Astrocyte (in vitro differentiated cells and primary cell): ENCODE measurements around the gene MIA2. TPM values are rescaled to one million over a fixed set of nuclear protein-coding genes. Genes with fewer than 3 reads are reported as not detected.

ENCODE experiments used
- DNase-seq: peaks from one replicate; pipeline ENCODE4 v3.0.0-alpha.2; 2010; ENCODE audit warnings: low read depth
- FAIRE-seq: peaks from 2 replicates; lab custom pipeline; 2011; peaks lifted over from hg19 to GRCh38; lab: Jason Lieb, UNC
- H2AFZ ChIP-seq: 2 replicates; pipeline ENCODE4 v1.6.0; 2012; ENCODE audit warnings: low read depth, low read length, inconsistent platforms
- H3K27ac ChIP-seq: 2 replicates; pipeline ENCODE4 v1.5.1; 2011; ENCODE audit warnings: low read depth, low read length, inconsistent platforms
- H3K27me3 ChIP-seq: 2 replicates; pipeline ENCODE4 v1.6.0; 2011; ENCODE audit warnings: low read length, inconsistent platforms; ENCODE audit not compliant: insufficient read depth
- H3K36me3 ChIP-seq: 2 replicates; pipeline ENCODE4 v1.5.1; 2011; ENCODE audit warnings: low read length, inconsistent platforms; ENCODE audit not compliant: insufficient read depth
- H3K4me1 ChIP-seq: 2 replicates; pipeline ENCODE4 v1.5.1; 2011; ENCODE audit warnings: low read length, inconsistent platforms; ENCODE audit not compliant: insufficient read depth
- H3K4me2 ChIP-seq: 2 replicates; pipeline ENCODE4 v1.6.0; 2012; ENCODE audit warnings: low read length, inconsistent platforms
- H3K4me3 ChIP-seq: 2 replicates; pipeline ENCODE4 v1.5.1; 2011; ENCODE audit warnings: low read depth, mild to moderate bottlenecking, low read length, inconsistent platforms; ENCODE audit not compliant: insufficient read depth
- H3K79me2 ChIP-seq: 2 replicates; pipeline ENCODE4 v1.6.0; 2012; ENCODE audit warnings: mild to moderate bottlenecking, low read length, inconsistent platforms; ENCODE audit not compliant: insufficient read depth
- H3K9ac ChIP-seq: 2 replicates; pipeline ENCODE4 v1.6.0; 2012; ENCODE audit warnings: mild to moderate bottlenecking, low read length, inconsistent platforms
- H3K9me3 ChIP-seq: 2 replicates; pipeline ENCODE4 v1.5.1; 2012; ENCODE audit warnings: low read depth, mild to moderate bottlenecking, low read length, inconsistent platforms; ENCODE audit not compliant: insufficient read depth
- H4K20me1 ChIP-seq: 2 replicates; pipeline ENCODE4 v1.6.0; 2012; ENCODE audit warnings: low read length, inconsistent platforms; ENCODE audit not compliant: insufficient read depth
- H3K27ac Mint-ChIP-seq: one replicate; pipeline ENCODE4 v1.8.0; 2021; ENCODE audit warnings: mild to moderate bottlenecking, mixed read lengths; ENCODE audit not compliant: unreplicated experiment
- H3K27me3 Mint-ChIP-seq: one replicate; pipeline ENCODE4 v1.8.0; 2021; ENCODE audit warnings: low read depth, mixed read lengths; ENCODE audit not compliant: unreplicated experiment
- H3K36me3 Mint-ChIP-seq: one replicate; pipeline ENCODE4 v1.8.0; 2021; ENCODE audit warnings: low read depth, mixed read lengths; ENCODE audit not compliant: unreplicated experiment
- H3K4me1 Mint-ChIP-seq: one replicate; pipeline ENCODE4 v1.8.0; 2021; ENCODE audit warnings: low read depth, mixed read lengths; ENCODE audit not compliant: unreplicated experiment
- H3K4me3 Mint-ChIP-seq: one replicate; pipeline ENCODE4 v1.8.0; 2021; ENCODE audit warnings: mild to moderate bottlenecking, moderate library complexity, mixed read lengths; ENCODE audit not compliant: unreplicated experiment
- H3K9me3 Mint-ChIP-seq: one replicate; pipeline ENCODE4 v1.8.0; 2021; ENCODE audit warnings: mild to moderate bottlenecking, mixed read lengths; ENCODE audit not compliant: unreplicated experiment
- EZH2 ChIP-seq: IDR thresholded peaks from 2 replicates; pipeline ENCODE4 v1.6.1; 2012; ENCODE audit warnings: mild to moderate bottlenecking, low read length, inconsistent platforms; ENCODE audit not compliant: insufficient read depth
- total RNA-seq: library from RNA; stranded (reverse); gene quantifications from 2 replicates; pipeline ENCODE4 v1.2.1, GENCODE V29; 2021
- TF ChIP-seq, protein P1 (sequence below): IDR thresholded peaks from 2 replicates; pipeline ENCODE4 v1.5.1; 2011; ENCODE audit warnings: low read depth, mild to moderate bottlenecking, inconsistent platforms, low read length, moderate library complexity; ENCODE audit not compliant: insufficient read depth

Gene MIA2
- total RNA-seq, 1 donor from 2014 or later = 18.2 TPM

DNA sequence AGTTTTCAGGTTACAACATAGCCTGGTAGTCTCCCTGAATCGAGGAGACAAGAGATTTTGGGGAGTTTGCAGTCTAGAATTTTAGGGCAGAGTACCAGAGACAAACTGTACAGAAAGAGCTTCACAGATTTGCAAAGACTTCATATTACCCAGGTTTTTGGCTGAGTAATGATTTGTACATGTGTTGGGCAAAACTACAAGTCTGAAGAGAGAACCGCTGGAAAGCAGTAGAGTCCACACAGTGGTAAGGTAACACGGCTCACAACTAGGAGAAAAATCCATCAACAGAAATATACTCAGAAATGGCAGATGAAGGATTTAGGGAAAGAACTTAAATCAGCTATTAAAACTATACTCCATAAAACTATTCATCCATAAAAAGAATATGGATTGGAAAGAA, 172.8 kb downstream of the MIA2 start:
- no peak overlapping the region for H3K27ac Mint-ChIP-seq
- no peak for TF ChIP-seq EZH2
- TF ChIP-seq, protein P1, sequence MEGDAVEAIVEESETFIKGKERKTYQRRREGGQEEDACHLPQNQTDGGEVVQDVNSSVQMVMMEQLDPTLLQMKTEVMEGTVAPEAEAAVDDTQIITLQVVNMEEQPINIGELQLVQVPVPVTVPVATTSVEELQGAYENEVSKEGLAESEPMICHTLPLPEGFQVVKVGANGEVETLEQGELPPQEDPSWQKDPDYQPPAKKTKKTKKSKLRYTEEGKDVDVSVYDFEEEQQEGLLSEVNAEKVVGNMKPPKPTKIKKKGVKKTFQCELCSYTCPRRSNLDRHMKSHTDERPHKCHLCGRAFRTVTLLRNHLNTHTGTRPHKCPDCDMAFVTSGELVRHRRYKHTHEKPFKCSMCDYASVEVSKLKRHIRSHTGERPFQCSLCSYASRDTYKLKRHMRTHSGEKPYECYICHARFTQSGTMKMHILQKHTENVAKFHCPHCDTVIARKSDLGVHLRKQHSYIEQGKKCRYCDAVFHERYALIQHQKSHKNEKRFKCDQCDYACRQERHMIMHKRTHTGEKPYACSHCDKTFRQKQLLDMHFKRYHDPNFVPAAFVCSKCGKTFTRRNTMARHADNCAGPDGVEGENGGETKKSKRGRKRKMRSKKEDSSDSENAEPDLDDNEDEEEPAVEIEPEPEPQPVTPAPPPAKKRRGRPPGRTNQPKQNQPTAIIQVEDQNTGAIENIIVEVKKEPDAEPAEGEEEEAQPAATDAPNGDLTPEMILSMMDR = no peak
- no peak for FAIRE-seq

DNA sequence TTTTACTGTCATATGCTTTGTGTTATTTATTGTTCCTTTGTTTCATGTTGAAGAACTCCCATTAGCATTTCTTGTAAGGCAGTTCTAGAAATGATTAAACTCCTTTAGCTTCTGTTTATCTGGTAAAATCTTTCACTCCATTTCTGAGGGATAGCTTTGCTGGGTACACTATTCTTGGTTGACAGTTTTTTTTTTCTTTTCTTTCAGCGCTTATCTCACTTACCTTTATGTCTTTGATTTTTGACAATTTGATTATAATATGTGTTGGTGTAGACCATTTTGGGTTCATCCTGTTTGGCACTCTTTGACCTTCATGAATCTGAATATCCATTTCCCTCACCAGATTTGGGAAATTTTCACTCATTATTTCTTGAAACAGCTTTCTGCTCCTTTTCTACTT, 182.4 kb downstream of the MIA2 start:
- H3K4me2 ChIP-seq = no peak overlapping the region
- no peak for FAIRE-seq

More for the DNA sequence above, 172.8 kb downstream of the MIA2 start:
- Histone ChIP-seq H3K27ac (no peak overlapping the region), H3K9ac (no peak overlapping the region), H3K79me2 (peaks cover 4% of the 10 kb centered on the region), H4K20me1 (peaks cover 5% of the 10 kb centered on the region), H3K36me3 (no peaks in the 10 kb centered on the region), H3K9me3 (no peaks in the 10 kb centered on the region), H3K27me3 (no peaks in the 10 kb centered on the region), H3K4me2 (no peak overlapping the region), H2AFZ (no peak overlapping the region), H3K4me1 (no peaks in the 10 kb centered on the region), H3K4me3 (no peak overlapping the region)
- Mint-ChIP-seq H3K4me3 (no peak overlapping the region), H3K36me3 (peaks cover 2% of the 10 kb centered on the region), H3K4me1 (no peaks in the 10 kb centered on the region), H3K27me3 (no peaks in the 10 kb centered on the region), H3K9me3 (no peaks in the 10 kb centered on the region)
- DNase-seq = no peak

DNA sequence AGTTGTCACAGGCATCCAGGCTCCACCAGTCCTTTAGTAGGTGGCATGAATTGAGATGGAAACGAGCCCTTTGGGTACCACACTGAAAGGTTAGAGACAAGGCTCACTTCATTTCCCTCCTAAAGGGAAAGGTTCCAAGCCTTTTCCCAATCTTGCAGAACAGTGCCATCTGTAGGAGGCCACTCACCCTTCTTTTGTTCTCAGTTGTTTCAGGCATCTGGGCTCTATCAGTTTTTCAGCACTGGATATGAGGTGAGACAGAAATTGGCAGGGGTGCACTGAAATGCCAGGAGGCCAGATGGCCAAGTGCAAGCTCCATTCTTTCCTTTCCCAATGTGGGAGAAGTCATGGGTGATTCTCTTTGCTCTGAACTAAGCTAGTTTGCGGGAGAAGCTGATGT, 183.3 kb downstream of the MIA2 start:
- Mint-ChIP-seq H3K27me3 (no peaks in the 10 kb centered on the region), H3K4me1 (no peaks in the 10 kb centered on the region), H3K27ac (no peak overlapping the region), H3K9me3 (peaks cover 19% of the 10 kb centered on the region), H3K4me3 (no peak overlapping the region), H3K36me3 (peaks cover 12% of the 10 kb centered on the region)
- no peaks in the 10 kb centered on the region for H3K36me3 ChIP-seq
- peaks cover 21% of the 10 kb centered on the region for H3K79me2 ChIP-seq
- peaks cover 7% of the 10 kb centered on the region for H4K20me1 ChIP-seq
- no peak overlapping the region for H2AFZ ChIP-seq
- no peaks in the 10 kb centered on the region for H3K4me1 ChIP-seq
- TF ChIP-seq EZH2 = no peak
- TF ChIP-seq, protein P1 = peak; percentile 23
- H3K27me3 ChIP-seq = no peaks in the 10 kb centered on the region
- no peak overlapping the region for H3K9ac ChIP-seq
- H3K9me3 ChIP-seq = no peaks in the 10 kb centered on the region
- H3K27ac ChIP-seq = no peak overlapping the region
- DNase-seq = no peak
- FAIRE-seq = no peak
- H3K4me3 ChIP-seq = no peak overlapping the region
- no peak overlapping the region for H3K4me2 ChIP-seq

More for the DNA sequence above, 182.4 kb downstream of the MIA2 start:
- H3K27ac ChIP-seq = no peak overlapping the region
- H4K20me1 ChIP-seq = peaks cover 4% of the 10 kb centered on the region
- Mint-ChIP-seq H3K36me3 (peaks cover 12% of the 10 kb centered on the region), H3K27me3 (no peaks in the 10 kb centered on the region), H3K27ac (no peak overlapping the region), H3K9me3 (peaks cover 19% of the 10 kb centered on the region), H3K4me3 (no peak overlapping the region), H3K4me1 (no peaks in the 10 kb centered on the region)
- H3K9ac ChIP-seq = no peak overlapping the region
- no peaks in the 10 kb centered on the region for H3K9me3 ChIP-seq
- H3K27me3 ChIP-seq = no peaks in the 10 kb centered on the region
- TF ChIP-seq, protein P1 = no peak
- no peak for TF ChIP-seq EZH2
- peaks cover 11% of the 10 kb centered on the region for H3K79me2 ChIP-seq
- H2AFZ ChIP-seq = no peak overlapping the region
- H3K4me1 ChIP-seq = no peaks in the 10 kb centered on the region
- H3K36me3 ChIP-seq = no peaks in the 10 kb centered on the region
- no peak for DNase-seq
- H3K4me3 ChIP-seq = no peak overlapping the region
